Endothelial cell of umbilical vein (primary cell): Measurements from ENCODE around the gene SYT8.

Source experiments
- JUN ChIP-seq: IDR thresholded peaks from 2 replicates; pipeline ENCODE4 v1.6.1; 2011; ENCODE audit warnings: borderline replicate concordance, low read depth; ENCODE audit not compliant: insufficient read length, insufficient read depth
- POLR2A ChIP-seq: IDR thresholded peaks from 2 replicates; pipeline ENCODE4 v1.6.1; 2012; ENCODE audit warnings: low read depth, mild to moderate bottlenecking, control low read depth, low read length

DNA sequence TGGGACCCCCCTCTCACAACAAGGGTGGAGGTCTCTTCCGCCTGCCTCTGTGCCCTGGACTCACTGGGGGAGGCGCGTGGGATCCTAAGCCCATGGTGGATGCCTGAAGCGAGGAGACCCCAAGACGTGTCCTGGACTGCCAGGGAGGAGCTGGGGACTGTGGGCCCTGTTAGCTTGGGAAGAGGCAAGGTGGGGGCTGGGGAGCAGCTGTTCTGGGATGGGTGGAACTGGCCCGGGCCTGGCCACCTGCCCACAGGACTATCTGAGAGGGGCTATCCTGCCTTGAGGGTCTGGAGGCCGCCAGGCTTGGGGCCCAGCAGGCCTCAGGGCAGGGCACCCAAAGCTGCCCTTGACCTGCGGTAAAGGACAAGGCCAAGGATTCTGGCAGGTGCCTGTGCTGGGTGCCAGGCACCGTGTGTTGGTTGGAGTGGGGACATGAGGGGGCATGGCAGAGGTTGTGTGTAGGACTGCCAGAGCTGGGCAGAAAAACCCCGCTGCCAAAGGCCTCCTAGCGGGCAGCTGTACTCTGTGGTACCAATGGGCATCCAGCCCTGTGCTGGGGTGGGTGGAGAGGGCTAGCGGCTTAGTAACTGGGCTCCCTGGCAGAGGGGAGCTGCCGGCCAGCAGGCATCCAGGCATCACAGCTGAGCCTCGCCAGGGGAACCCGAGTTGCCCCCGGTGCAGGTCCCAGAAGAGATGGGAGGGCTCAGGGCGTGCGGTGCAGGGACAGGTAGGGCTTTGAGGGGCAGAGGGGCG is 18.8 kb downstream of the SYT8 start:
- TF ChIP-seq POLR2A: no peak
- no peak for TF ChIP-seq JUN
